ENCODE results near the gene TRIP6.

GRCh38 chr7:100878013-100878412 is 10.8 kb downstream of the TRIP6 start:
- no peak for TF ChIP-seq CTCF (IDR thresholded peaks at IDR 0.05)
- TF ChIP-seq POLR2A (IDR thresholded peaks at IDR 0.05) = no peak
